Measurements from ENCODE around the gene TRIM63. TPM values are rescaled to one million over a fixed set of nuclear protein-coding genes. Genes with fewer than 3 reads are reported as not detected.
A peak's percentile ranks its signal among the peaks of the same experiment; 100 is the strongest.

TRIM63 gene
- total and polyA plus RNA-seq, 9 of the 15 experiments (the other 6 are each of a cell fraction or from before 2014, with no cell fraction given) = 0.08 to 0.57 (median 0.36) TPM

DNA sequence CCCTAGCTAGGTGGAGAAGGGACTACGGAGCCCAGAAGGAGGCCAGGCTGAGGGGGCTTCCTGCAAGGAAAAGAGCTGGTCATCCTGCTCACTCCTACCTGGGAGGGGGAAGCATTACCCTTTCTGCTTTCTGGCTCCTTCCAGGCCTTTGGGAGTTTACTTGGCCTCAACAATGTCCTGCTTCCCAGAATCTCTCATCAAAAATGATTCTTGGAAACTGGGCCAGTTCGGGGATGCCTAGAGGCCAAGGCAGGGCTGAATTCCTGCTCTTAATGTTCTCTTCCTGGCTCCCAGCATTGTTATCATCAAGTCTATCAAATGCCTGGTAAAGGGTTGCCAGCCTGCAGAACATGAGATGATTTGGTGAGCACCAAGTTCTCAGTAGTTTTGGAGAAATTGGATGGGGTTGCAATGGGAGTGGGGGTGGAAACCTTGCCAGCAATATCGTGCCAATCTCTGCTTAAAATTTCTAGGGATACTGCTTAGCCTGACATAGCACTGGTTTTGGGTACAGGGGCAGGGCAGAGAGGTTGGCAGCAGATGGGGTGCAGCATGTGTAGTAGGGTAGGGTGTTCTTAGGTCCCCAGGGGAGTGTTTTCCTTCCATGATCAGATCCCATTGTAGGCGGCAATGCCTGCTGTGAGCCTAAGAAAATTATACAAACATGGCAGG lies 61.9 kb downstream of the TRIM63 start (continued):
- TF ChIP-seq, protein P1, sequence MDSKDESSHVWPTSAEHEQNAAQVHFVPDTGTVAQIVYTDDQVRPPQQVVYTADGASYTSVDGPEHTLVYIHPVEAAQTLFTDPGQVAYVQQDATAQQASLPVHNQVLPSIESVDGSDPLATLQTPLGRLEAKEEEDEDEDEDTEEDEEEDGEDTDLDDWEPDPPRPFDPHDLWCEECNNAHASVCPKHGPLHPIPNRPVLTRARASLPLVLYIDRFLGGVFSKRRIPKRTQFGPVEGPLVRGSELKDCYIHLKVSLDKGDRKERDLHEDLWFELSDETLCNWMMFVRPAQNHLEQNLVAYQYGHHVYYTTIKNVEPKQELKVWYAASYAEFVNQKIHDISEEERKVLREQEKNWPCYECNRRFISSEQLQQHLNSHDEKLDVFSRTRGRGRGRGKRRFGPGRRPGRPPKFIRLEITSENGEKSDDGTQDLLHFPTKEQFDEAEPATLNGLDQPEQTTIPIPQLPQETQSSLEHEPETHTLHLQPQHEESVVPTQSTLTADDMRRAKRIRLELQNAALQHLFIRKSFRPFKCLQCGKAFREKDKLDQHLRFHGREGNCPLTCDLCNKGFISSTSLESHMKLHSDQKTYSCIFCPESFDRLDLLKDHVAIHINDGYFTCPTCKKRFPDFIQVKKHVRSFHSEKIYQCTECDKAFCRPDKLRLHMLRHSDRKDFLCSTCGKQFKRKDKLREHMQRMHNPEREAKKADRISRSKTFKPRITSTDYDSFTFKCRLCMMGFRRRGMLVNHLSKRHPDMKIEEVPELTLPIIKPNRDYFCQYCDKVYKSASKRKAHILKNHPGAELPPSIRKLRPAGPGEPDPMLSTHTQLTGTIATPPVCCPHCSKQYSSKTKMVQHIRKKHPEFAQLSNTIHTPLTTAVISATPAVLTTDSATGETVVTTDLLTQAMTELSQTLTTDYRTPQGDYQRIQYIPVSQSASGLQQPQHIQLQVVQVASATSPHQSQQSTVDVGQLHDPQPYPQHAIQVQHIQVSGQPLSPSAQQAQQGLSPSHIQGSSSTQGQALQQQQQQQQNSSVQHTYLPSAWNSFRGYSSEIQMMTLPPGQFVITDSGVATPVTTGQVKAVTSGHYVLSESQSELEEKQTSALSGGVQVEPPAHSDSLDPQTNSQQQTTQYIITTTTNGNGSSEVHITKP (IDR thresholded peaks at IDR 0.05; ENCODE audit: partially characterized antibody) = no peak
- TF ChIP-seq, protein P2, sequence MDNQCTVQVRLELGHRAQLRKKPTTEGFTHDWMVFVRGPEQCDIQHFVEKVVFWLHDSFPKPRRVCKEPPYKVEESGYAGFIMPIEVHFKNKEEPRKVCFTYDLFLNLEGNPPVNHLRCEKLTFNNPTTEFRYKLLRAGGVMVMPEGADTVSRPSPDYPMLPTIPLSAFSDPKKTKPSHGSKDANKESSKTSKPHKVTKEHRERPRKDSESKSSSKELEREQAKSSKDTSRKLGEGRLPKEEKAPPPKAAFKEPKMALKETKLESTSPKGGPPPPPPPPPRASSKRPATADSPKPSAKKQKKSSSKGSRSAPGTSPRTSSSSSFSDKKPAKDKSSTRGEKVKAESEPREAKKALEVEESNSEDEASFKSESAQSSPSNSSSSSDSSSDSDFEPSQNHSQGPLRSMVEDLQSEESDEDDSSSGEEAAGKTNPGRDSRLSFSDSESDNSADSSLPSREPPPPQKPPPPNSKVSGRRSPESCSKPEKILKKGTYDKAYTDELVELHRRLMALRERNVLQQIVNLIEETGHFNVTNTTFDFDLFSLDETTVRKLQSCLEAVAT (IDR thresholded peaks at IDR 0.05) = no peak
- TF ChIP-seq ELF4 (CRISPR knock-in tag; IDR thresholded peaks at IDR 0.05) (no peak), HDAC8 (tag; IDR thresholded peaks at IDR 0.05) (no peak), ELF2 (CRISPR knock-in tag; IDR thresholded peaks at IDR 0.05) (0 out of 2 replicates have a peak, but pooled peaks have one; percentile 43), HNRNPH1 (optimal IDR thresholded peaks at IDR 0.05; ENCODE audit: low read depth, low read length) (no peak), CBFA2T2 (conservative IDR thresholded peaks at IDR 0.05) (no peak)
